ENCODE results near the gene TPRG1L. TPM values are rescaled to one million over a fixed set of nuclear protein-coding genes. Genes with fewer than 3 reads are reported as not detected.
A peak's percentile ranks its signal among the peaks of the same experiment; 100 is the strongest.
"Not testable (repeated sequence)": the region's sequence is repeated elsewhere in the genome, so short reads cannot be mapped to it uniquely, and the experiment has no call there.

Gene TPRG1L
- total RNA-seq, 1 experiment from 2014 or later: 30.3 TPM

DNA sequence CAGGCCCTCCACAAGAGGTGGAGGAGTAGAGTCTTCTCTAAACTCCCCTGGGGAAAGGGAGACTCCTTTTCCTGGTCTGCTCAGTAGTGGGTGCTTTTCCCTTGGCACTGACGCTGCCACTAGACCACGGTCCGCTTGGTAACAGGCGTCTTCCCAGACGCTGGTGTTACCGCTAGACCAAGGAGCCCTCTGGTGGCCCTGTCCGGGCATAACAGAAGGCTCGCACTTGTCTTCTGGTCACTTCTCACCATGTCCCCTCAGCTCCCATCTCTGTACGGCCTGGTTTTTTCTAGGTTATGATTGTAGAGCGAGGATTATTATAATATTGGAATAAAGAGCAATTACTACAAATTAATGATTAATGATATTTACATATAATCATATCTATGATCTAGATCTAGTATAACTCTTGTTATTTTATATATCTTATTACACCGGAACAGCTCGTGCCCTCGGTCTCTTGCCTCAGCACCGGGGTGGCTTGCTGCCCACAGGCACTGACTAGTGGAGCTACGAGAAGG, 3.6 kb upstream of the TPRG1L start:
- in situ Hi-C loops (cut with HindIII; ENCODE audit: low pct_unique_long_range_greater_than_20kb, low sequenced_read_pairs): not testable (repeated sequence)
- DNase-seq (ENCODE audit: low read depth): peak; percentile 58

DNA sequence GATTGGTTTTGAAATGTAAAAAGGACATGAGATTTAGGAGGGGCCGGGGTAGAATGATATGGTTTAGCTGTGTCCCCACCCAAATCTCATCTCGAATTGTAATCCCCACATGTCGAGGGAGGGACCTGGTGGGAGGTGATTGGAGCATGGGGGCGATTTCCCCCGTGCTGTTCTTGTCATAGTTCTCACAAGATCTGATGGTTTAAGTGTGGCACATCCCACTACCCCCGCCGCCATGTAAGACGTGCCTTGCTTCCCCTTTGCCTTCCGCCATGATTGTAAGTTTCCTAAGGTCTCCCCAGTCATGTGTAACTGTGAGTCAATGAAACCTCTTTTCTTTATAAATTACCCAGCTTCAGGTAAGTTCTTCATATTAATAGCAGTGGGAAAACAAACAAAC, 2.7 kb upstream of the TPRG1L start:
- DNase-seq (ENCODE audit: low read depth); in situ Hi-C loops (cut with HindIII; ENCODE audit: low pct_unique_long_range_greater_than_20kb, low sequenced_read_pairs): not testable (repeated sequence)

DNA sequence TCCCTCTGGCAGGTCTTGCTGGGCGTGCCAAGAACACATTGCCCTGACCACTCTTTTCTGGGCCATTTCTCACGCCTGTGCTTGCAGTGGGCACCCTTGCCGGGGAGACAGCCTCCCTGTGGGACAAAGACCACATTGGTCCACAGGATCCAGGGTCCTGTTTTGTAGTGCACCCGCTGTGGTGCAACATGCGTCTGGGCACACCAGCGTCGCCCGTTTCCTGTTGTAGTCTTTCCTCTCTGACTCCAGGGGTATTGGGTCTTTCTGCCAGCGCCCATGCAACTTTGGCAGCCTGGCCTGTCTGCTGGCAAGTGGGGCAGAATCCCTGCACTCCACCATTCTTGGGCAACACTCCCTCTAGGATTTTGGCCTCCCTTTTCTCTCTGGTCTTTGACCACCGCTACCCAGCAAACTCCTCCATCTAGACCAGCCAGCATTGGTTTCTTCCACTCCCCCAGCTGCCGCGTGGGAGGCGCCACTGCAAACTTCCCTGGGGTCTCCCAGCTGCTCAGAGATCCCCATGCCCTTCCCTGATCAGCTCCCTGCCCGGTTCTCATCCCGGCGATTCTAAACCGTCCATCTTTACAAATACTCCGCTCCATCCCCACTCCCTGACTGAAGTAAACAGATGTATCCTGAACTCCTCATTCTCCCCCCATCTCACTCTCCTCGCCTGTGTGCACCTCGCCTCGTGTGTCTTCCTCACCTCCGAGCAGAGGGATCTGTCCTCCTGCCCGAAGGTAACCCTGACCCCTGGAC, 1.2 kb upstream of the TPRG1L start:
- in situ Hi-C loops (cut with HindIII; ENCODE audit: low pct_unique_long_range_greater_than_20kb, low sequenced_read_pairs): no loop called here

DNA sequence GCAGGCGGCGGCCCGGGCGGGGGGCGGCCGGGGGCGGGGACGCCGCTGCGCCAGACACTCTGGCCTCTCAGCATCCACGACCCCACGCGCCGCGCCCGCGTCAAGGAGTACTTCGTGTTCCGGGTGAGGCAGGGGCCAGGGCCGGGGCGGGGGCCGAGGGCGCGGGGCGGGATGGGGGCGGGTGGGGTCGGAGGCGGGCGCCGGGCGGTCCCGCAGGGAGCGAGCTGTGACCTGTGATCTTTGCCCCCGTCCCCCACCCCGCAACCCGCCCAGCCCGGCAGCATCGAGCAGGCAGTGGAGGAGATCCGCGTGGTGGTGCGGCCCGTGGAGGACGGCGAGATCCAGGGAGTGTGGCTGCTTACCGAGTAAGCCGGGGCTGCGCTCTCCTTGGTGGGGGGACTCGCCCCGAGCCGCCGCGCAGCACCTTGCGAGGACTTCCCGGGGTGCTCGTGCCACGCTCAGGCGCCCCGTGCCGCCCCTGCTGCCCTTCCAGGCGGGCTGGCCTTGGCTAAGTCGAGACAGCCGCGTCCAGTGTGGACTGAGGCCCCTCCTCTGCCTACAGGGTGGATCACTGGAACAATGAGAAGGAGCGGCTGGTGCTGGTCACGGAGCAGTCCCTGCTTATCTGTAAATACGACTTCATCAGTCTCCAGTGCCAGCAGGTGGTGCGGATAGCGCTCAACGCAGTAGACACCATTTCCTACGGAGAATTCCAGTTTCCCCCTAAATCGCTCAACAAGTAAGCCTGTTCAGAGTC, 514 bp downstream of the TPRG1L start:
- in situ Hi-C loops (cut with HindIII; ENCODE audit: low pct_unique_long_range_greater_than_20kb, low sequenced_read_pairs): loop anchor here (25.0 kb wide), 1 partner anchor 88 kb away; no protein-coding TSS in a partner anchor

More for the DNA sequence above, 1.2 kb upstream of the TPRG1L start:
- no peak for DNase-seq (ENCODE audit: low read depth)

DNA sequence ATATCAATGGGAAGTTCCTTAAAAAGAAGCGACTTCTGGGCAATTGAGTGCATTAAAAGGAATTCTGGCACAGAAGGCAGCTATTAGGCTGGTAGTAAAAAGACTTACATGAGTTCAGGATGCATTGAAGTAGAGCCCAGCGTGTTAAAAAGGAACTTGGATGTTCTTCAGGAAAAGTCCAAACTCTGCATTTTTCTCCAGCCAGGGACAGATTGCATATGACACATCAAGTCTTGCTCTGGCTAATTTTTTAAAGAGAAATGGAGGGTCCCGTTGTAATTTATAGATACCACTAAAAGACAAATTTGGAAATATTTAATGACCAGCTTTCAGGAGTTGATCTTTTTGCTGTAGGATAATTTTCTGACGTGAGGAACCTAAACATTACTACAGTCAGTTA, 1.2 kb downstream of the TPRG1L start:
- no peak for DNase-seq (ENCODE audit: low read depth)
- in situ Hi-C loops (cut with HindIII; ENCODE audit: low pct_unique_long_range_greater_than_20kb, low sequenced_read_pairs): loop anchor here (25.0 kb wide), 1 partner anchor 89 kb away; no protein-coding TSS in a partner anchor

More for the DNA sequence above, 514 bp downstream of the TPRG1L start:
- DNase-seq (ENCODE audit: low read depth): peak; percentile 49

DNA sequence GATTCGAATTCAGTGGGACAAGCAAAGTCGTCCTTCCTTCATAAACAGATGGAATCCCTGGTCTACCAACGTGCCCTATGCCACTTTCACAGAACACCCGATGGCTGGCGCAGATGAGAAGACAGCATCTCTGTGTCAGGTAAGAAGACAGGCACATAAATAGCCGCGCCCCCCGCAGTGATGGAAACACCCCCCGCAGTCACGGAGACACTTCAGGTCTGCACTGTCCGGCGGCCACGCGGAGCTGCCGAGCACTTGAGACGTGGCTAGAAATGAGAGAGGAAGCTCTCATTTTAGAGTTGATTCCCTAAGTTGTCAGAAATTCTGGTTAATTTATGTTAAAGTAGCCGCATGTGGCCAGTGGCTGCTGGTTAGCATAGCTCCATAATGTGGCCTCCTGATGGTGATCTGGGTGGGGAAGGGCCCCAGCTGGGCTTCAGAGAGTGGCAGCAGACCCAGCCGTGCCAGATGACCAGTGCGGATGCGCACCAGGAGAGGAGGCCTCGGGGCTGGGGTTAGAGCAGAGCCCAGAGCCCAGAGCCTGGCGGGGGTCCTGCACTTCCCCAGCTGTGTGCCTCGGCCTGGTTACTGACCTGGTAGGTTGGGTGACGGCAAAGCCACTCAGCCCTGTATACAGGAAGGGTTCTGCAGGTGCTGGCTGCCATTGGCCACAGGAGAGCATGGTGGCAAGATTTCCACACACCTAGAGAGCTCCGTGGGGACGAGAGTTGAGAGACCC, 2.9 kb downstream of the TPRG1L start:
- no peak for DNase-seq (ENCODE audit: low read depth)
- in situ Hi-C loops (cut with HindIII; ENCODE audit: low pct_unique_long_range_greater_than_20kb, low sequenced_read_pairs): loop anchor here (25.0 kb wide), 1 partner anchor 90 kb away; no protein-coding TSS in a partner anchor

DNA sequence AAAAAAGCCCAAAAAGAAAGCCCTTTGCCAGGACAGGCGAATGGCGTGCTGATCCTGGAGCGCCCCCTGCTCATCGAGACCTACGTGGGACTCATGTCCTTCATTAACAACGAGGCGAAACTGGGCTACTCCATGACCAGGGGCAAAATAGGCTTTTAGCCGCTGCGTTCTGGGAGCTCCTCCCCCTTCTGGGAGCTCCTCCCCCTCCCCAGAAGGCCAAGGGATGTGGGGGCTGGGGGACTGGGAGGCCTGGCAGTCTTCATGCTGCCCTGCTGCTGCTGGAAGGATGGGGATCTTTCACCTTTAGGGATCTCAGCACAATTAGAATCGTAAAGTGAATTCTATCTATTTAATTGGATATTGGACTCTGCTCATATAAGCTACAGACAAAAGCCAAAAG, 3.6 kb downstream of the TPRG1L start:
- in situ Hi-C loops (cut with HindIII; ENCODE audit: low pct_unique_long_range_greater_than_20kb, low sequenced_read_pairs): loop anchor here (25.0 kb wide), 1 partner anchor 91 kb away; no protein-coding TSS in a partner anchor
- DNase-seq (ENCODE audit: low read depth): no peak

DNA sequence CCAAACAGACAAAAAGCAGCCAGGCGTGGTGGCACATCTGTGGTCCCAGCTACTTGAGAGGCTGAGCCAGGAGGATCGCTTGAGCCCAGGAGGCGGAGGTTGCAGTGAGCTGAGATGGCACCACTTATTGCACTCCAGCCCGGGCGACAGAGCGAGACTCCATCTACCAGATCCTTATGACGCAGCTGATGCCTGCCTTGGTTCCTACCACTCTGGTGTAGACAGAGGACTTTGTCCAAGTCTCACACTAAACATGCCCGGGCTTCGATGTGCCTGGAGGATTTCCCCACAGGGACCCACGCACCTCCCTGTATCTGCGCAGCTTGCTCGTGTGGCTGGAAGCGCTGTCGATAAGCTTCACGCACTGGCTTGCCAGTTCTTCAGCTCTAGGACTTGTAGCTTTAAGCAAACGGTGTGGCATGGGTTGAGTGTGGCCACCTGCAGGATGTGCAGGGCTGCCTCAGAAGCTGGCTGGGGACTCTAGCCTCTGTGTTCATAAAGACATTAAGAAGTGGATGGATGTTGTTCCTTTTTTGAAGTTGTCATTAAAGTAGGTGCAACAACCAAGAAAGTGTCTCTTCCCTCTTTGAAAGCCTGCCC, 4.8 kb downstream of the TPRG1L start:
- no peak for DNase-seq (ENCODE audit: low read depth)
- in situ Hi-C loops (cut with HindIII; ENCODE audit: low pct_unique_long_range_greater_than_20kb, low sequenced_read_pairs): loop anchor here (25.0 kb wide), 1 partner anchor 92 kb away; no protein-coding TSS in a partner anchor

DNA sequence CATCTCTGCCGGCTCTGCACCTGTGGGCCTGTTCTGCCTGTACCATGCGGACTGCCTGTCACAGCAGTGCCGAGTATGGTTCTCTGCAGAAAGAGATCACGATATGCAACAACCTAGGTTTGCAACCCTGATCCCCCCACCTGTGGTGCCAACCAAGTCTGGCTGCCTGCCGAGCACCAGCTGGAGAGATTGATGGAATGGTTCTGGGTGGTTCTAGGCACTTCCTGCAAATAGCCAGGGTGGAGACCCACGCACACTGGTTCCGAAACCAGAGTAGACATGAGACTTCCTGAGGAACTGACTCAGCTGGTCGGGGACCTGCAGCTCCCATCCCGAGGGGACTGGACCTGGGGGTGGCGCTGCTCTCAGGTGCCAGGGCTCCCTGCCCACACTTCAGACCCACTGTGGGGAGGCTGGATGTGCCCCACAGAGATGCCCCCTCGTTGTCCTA, 5.4 kb downstream of the TPRG1L start:
- no peak for DNase-seq (ENCODE audit: low read depth)
- in situ Hi-C loops (cut with HindIII; ENCODE audit: low pct_unique_long_range_greater_than_20kb, low sequenced_read_pairs): loop anchor here (25.0 kb wide), 1 partner anchor 93 kb away; no protein-coding TSS in a partner anchor

DNA sequence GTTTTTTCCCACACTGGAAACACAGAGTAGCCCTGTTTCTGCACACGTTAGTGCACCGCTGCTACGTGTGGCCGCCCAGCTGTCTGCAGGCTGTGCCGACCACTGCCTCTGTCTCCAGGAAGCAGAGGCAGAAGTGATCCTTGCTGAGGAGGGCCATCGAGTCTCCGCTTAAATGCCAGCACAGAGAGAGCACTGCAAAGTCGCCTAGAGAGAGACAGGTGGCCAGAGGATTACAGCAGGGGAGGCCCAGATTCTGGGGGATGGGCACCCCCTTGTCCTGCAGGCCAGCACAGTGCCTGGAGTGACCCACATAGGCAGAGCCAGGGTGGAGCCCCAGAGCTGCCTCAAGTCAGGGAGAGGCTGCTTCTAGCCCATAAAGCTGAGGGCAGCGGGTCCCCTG, 6.1 kb downstream of the TPRG1L start:
- DNase-seq (ENCODE audit: low read depth): no peak
- in situ Hi-C loops (cut with HindIII; ENCODE audit: low pct_unique_long_range_greater_than_20kb, low sequenced_read_pairs): loop anchor here (25.0 kb wide), 1 partner anchor 94 kb away; no protein-coding TSS in a partner anchor

DNA sequence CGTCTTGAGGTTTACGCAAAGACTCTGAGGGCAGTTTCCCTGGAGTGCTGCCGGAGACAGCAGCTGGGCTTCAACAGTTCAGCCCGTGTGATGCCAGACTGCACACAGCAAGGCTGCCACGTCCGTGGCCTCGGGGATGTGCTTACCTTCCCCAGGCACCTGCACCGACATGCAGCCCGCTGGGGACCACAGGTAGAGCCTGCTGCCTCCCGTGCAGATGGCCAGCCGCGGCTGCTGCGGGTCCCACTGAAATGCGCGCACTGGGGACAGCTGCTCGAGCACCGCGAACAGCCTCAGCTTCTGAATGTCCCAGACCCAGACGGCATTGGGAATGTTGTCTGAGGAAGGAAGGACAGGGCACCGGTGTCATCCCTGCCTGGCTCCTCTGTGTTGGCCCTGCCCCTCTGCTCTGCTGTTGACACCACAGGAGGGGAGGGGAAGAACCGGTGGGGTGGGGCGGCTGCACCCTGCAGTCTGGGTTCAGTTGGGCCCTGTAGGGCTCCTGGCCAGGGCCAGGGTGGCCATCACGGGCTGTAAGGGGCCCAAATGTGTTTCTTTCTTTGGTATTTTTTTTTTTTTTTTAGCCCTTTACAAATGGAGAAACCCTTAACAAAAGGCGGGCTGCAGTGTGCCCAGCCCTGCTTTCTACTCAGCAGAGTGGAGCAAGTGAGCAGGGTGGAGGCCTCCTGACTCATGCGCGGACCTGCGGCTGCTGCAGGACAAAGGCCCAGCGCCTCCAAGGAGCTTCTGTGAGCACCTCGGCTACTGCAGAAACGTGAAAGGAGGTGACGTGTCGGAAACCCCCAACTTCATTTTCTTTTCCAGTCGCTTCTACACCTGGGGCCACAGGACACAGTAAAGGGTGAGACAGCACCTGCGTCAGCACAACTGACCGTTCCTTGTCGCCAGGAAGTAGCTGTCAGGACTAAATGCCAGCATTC, 6.8 kb downstream of the TPRG1L start:
- DNase-seq (ENCODE audit: low read depth): no peak
- in situ Hi-C loops (cut with HindIII; ENCODE audit: low pct_unique_long_range_greater_than_20kb, low sequenced_read_pairs): loop anchor here (25.0 kb wide), 1 partner anchor 94 kb away; no protein-coding TSS in a partner anchor

DNA sequence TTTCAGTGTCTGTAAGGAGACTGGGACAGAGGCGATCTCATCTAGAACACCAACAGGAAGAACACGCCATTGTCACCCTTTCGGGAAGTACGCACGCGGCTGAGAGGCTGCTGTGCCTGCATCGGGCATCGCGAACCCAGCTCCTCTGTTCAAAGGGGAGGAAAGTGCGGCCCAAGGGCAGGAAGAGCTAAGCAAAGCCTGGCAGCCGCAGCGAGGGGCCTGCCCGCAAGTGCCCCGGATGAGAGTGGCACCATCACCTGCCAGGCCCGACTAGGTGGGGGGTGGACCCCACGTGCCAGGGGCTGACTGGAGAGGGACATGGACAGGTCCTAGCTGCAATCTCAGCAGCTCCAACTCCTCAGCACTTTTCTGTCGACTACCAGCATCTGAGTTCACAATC, 7.5 kb downstream of the TPRG1L start:
- in situ Hi-C loops (cut with HindIII; ENCODE audit: low pct_unique_long_range_greater_than_20kb, low sequenced_read_pairs): loop anchor here (25.0 kb wide), 1 partner anchor 95 kb away; no protein-coding TSS in a partner anchor
- no peak for DNase-seq (ENCODE audit: low read depth)

DNA sequence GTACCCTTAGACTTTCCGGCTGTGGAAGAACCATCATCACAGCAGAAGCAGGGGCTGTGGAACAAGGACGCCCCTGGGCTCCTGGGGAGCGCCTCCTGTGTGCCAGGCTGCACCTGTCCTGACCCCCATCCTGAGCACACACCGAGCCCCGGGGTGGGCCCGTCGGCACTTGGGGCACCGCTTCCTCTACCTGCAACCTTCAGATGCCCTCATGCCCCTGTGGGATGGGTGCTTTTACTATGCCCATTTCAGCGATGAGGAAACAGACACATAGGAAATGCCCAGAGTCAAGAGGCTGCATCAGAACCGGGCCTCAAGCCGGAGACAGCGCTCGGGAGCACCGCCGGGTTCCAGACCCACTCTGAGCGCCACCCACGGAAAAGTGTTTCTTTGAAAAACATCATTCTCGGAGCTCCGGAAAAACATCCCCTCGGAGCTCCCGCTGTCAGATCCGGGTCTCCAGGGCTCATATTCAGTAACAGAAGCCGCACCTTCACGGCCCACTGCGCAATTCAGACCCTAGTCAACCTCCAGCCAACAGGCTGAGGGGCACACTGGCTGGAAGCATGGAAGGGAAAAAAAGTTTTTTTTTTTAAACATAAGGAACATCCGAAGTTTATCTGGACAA, 8.0 kb downstream of the TPRG1L start:
- in situ Hi-C loops (cut with HindIII; ENCODE audit: low pct_unique_long_range_greater_than_20kb, low sequenced_read_pairs): loop anchor here (25.0 kb wide), 1 partner anchor 96 kb away; no protein-coding TSS in a partner anchor
- DNase-seq (ENCODE audit: low read depth): no peak

DNA sequence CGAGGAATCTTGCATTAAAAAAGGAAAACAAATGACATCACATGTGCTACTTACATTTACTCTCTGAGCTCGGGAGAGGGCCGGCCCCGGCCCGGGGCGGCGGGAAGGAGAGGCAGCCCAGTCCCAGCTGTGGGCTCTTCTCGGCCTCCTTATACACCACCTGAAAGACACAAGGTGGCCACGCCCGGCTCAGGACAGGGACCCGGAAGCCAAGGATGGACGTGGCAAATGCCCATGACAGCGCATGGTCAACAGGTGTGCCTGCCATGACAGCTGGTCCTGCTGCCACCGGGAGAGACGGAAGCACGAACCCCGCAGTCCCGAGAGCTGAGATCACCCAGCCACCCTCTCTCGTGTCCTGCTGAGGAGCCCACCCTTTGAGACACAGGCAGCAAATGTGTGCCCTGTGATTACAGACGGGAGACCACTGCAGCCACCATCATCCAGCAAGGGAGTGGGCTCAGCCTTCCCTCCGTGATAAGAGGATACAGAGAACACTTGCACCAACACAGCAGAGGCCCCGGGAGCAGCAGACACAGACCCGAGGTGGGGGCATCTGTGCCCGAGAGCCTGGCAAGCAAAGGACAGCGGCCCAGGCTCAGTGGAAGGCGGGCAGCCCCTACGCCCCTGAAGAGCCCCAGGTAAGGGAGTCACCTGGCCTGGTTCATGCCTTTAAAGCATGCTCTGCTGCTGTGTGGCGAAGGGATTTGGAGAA, 8.7 kb downstream of the TPRG1L start:
- in situ Hi-C loops (cut with HindIII; ENCODE audit: low pct_unique_long_range_greater_than_20kb, low sequenced_read_pairs): loop anchor here (25.0 kb wide), 1 partner anchor 96 kb away; no protein-coding TSS in a partner anchor
- no peak for DNase-seq (ENCODE audit: low read depth)

DNA sequence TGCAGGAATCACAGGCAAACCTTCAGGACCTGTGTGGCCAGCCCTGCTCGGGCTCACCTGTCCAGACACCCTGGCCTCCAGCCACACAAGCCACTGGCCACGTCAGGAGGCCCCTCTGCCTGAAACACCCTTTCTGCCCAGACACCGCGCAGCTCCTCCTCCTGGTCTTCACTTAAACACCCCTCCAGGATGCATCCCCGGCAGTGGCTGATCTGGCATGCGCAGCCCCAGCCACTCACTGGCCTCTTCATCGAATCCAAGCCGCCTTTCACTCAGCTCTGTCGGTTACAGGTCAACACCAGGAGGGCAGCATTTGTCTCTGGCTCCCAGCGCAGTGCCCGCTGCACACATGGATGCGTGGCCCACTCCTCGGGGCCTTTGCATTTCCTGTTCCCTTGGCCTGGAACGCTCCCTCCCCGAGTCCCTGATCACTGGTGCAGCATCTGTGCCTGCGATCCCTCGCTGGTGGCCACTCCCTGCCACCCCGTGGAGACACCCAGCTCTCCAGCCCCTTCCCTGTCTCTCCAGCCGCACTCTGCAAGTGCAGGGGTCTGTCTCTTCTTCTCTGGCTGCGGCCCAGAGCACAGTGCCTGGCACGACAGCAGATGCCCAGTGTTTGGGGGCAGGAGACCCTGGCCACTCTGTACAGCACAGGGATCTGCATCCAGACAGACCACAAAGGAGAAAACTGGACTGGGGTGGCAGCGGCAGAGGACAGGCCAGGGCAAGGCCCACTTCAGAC, 9.4 kb downstream of the TPRG1L start:
- DNase-seq (ENCODE audit: low read depth): no peak
- in situ Hi-C loops (cut with HindIII; ENCODE audit: low pct_unique_long_range_greater_than_20kb, low sequenced_read_pairs): loop anchor here (25.0 kb wide), 1 partner anchor 97 kb away; no protein-coding TSS in a partner anchor
